Right cardiac atrium (tissue), 5 donors: ENCODE data around the gene STX19. TPM values are rescaled to one million over a fixed set of nuclear protein-coding genes. Genes with fewer than 3 reads are reported as not detected.

Experiments
- ATAC-seq, 2 donors: fragments of 200-7000 bp; cut with Tn5 transposase; one replicate each; pipeline versions ENCODE4 v1.8.0 to v1.9.1; 2020; ENCODE audit warnings: moderate library complexity in 2 of 2, mild to moderate bottlenecking in 1 of 2
- DNase-seq, 3 donors: peaks; one replicate each; pipeline ENCODE4 v3.0.0-alpha.2; 2020
- H3K27ac ChIP-seq: one replicate; pipeline ENCODE4 v1.5.1; 2013; ENCODE audit warnings: mild to moderate bottlenecking, low read length, control low read depth, moderate library complexity
- H3K27me3 ChIP-seq: one replicate; pipeline ENCODE4 v1.6.1; 2013; ENCODE audit not compliant: control insufficient read depth, insufficient read depth
- H3K4me1 ChIP-seq: one replicate; pipeline ENCODE4 v1.6.1; 2013; ENCODE audit warnings: low read length; ENCODE audit not compliant: control insufficient read depth, insufficient read depth
- H3K4me3 ChIP-seq: one replicate; pipeline ENCODE4 v1.5.1; 2013; ENCODE audit warnings: low read length, control low read depth
- H3K9me3 ChIP-seq: one replicate; pipeline ENCODE4 v1.6.1; 2013; ENCODE audit warnings: low read length; ENCODE audit not compliant: control insufficient read depth
- WGBS: extraction: QIAGEN DNeasy Blood & Tissue Kit; methylation state at CpG from one replicate; pipeline ENCODE4 v1.1.7; 2013; 5-methylcytosine and 5-hydroxymethylcytosine counted together
- intact Hi-C, 4 donors: fragments of 100-400 bp; cut with DNase I; formaldehyde crosslinking; loops; one replicate each; pipeline versions ENCODE4 v1.11.0 to v1.14.0; 2022 to 2023
- polyA plus RNA-seq: library from polyadenylated mRNA; stranded (reverse); fragments of 200-250 nt; gene quantifications from one replicate; pipeline ENCODE4 v1.2.3, GENCODE V29; 2013
- total RNA-seq, 4 donors: library from RNA; stranded (reverse); fragmentation: NEBNext Ultra II Directional; extraction: Animal tissue kit (Norgen Biotek cat#: 25700); gene quantifications; one replicate each; pipeline ENCODE4 v1.2.1, GENCODE V29; 2021
- donor health status: healthy with polysubstance abuse.
- donor health status: DM: no; HTN: yes; CAD: no.
- donor health status: DM: no; HTN: no; CAD: no.
- donor health status: DM: no; HTN: yes; CAD: no; lungs with severe emphysema.
- donor health status: DM: yes; HTN: yes; CAD: no.

The STX19 gene
- total and polyA plus RNA-seq, 5 donors = 0.28 TPM; not detected in 4

- Histone ChIP-seq H3K4me1 (no peaks in the 10 kb centered on the region), H3K27me3 (no peaks in the 10 kb centered on the region), H3K9me3 (no peaks in the 10 kb centered on the region), H3K4me3 (no peak overlapping the region), H3K27ac (no peak overlapping the region)
- DNase-seq = no peak
- 71% methylated on average over 3 of the region's 3 CpGs for WGBS
- intact Hi-C loops = no loop called here
- ATAC-seq = peak; percentile 31 to 54
Measured at GRCh38 chr3:94024385-94024784, 4.0 kb downstream of the STX19 start.

GRCh38 chr3:94020293-94020692 lies 8.1 kb downstream of the STX19 start:
- intact Hi-C loops = no loop called here
- no peak for DNase-seq

GRCh38 chr3:94019659-94020058 lies 8.7 kb downstream of the STX19 start:
- Histone ChIP-seq H3K9me3 (no peaks in the 10 kb centered on the region), H3K27ac (no peak overlapping the region), H3K27me3 (no peaks in the 10 kb centered on the region), H3K4me1 (no peaks in the 10 kb centered on the region), H3K4me3 (no peak overlapping the region)
- intact Hi-C loops = no loop called here
- WGBS = 71% methylated on average over 2 of the region's 2 CpGs
- DNase-seq (no peak), ATAC-seq (peak in 1 of 2 donors; percentile 25)

More at GRCh38 chr3:94020293-94020692, 8.1 kb downstream of the STX19 start:
- ATAC-seq = no peak
- 77% methylated on average over 3 of the region's 3 CpGs for WGBS
- H3K9me3 ChIP-seq = no peaks in the 10 kb centered on the region
- no peaks in the 10 kb centered on the region for H3K4me1 ChIP-seq
- H3K27ac ChIP-seq = no peak overlapping the region
- H3K4me3 ChIP-seq = no peak overlapping the region
- H3K27me3 ChIP-seq = no peaks in the 10 kb centered on the region

GRCh38 chr3:94015025-94015424 lies 13.4 kb downstream of the STX19 start:
- H3K4me3 ChIP-seq = no peak overlapping the region
- no peaks in the 10 kb centered on the region for H3K4me1 ChIP-seq
- no peak for DNase-seq
- no peak overlapping the region for H3K27ac ChIP-seq
- no peaks in the 10 kb centered on the region for H3K9me3 ChIP-seq
- no peaks in the 10 kb centered on the region for H3K27me3 ChIP-seq
- WGBS = 67% methylated on average over 1 of the region's 1 CpG
- intact Hi-C loops = no loop called here
- no peak for ATAC-seq

GRCh38 chr3:94012185-94012584 lies 16.2 kb downstream of the STX19 start:
- ATAC-seq (no peak), DNase-seq (no peak)
- 56% methylated on average over 1 of the region's 1 CpG for WGBS
- Histone ChIP-seq H3K4me1 (no peaks in the 10 kb centered on the region), H3K9me3 (no peaks in the 10 kb centered on the region), H3K27ac (no peak overlapping the region), H3K27me3 (no peaks in the 10 kb centered on the region), H3K4me3 (no peak overlapping the region)
- intact Hi-C loops = no loop called here

GRCh38 chr3:94011233-94011711 lies 17.1 kb downstream of the STX19 start:
- Histone ChIP-seq H3K9me3 (no peaks in the 10 kb centered on the region), H3K27ac (no peak overlapping the region), H3K27me3 (no peaks in the 10 kb centered on the region), H3K4me1 (no peaks in the 10 kb centered on the region), H3K4me3 (no peak overlapping the region)
- intact Hi-C loops = no loop called here
- ATAC-seq (no peak), DNase-seq (no peak)
- whole genome bisulfite sequencing = 84% methylated on average over 3 of the region's 3 CpGs

GRCh38 chr3:94009608-94010007 lies 18.8 kb downstream of the STX19 start:
- ATAC-seq (no peak), DNase-seq (no peak)
- no peaks in the 10 kb centered on the region for H3K9me3 ChIP-seq
- no peak overlapping the region for H3K4me3 ChIP-seq
- 91% methylated on average over 2 of the region's 2 CpGs for WGBS
- no peaks in the 10 kb centered on the region for H3K4me1 ChIP-seq
- intact Hi-C loops = loop anchor here in 3 of 4 donors (5.0 to 10.0 kb wide), 2 partner anchors 55 to 58 kb away; partner anchors contain the start of genes DHFR2 (in 2 of the 3) and NSUN3 (in 2 of the 3)
- no peak overlapping the region for H3K27ac ChIP-seq
- no peaks in the 10 kb centered on the region for H3K27me3 ChIP-seq

GRCh38 chr3:94008253-94008652 lies 20.1 kb downstream of the STX19 start:
- Histone ChIP-seq H3K27me3 (no peaks in the 10 kb centered on the region), H3K4me3 (no peak overlapping the region), H3K27ac (no peak overlapping the region), H3K4me1 (no peaks in the 10 kb centered on the region), H3K9me3 (no peaks in the 10 kb centered on the region)
- 97% methylated on average over 2 of the region's 2 CpGs for WGBS
- DNase-seq = no peak
- intact Hi-C loops = loop anchor here in 3 of 4 donors (5.0 to 10.0 kb wide), 2 partner anchors 57 to 59 kb away; partner anchors contain the start of genes DHFR2 (in 2 of the 3) and NSUN3 (in 2 of the 3)
- no peak for ATAC-seq

GRCh38 chr3:94004301-94004910 lies 24.0 kb downstream of the STX19 start:
- WGBS = 1% methylated on average over 4 of the region's 4 CpGs

GRCh38 chr3:94001827-94002495 lies 26.4 kb downstream of the STX19 start:
- H3K4me1 ChIP-seq = no peaks in the 10 kb centered on the region
- no peak for DNase-seq
- no peaks in the 10 kb centered on the region for H3K9me3 ChIP-seq
- no peak overlapping the region for H3K4me3 ChIP-seq
- 90% methylated on average over 3 of the region's 3 CpGs for WGBS
- no peak overlapping the region for H3K27ac ChIP-seq
- intact Hi-C loops = loop anchor here in 2 of 4 donors (10.0 kb wide), 1 partner anchor 63 kb away; the partner anchor contains the start of genes DHFR2 (in 2 of the 2) and NSUN3 (in 2 of the 2)
- no peak for ATAC-seq
- no peaks in the 10 kb centered on the region for H3K27me3 ChIP-seq

More at GRCh38 chr3:94004301-94004910, 24.0 kb downstream of the STX19 start:
- Histone ChIP-seq H3K4me3 (peak overlapping the region; percentile 50), H3K27ac (no peak overlapping the region), H3K4me1 (no peaks in the 10 kb centered on the region), H3K27me3 (no peaks in the 10 kb centered on the region), H3K9me3 (no peaks in the 10 kb centered on the region)
- intact Hi-C loops = loop anchor here in 2 of 4 donors (10.0 kb wide), 1 partner anchor 60 kb away; the partner anchor contains the start of genes DHFR2 (in 2 of the 2) and NSUN3 (in 2 of the 2)
- ATAC-seq (peak; percentile 64 to 69), DNase-seq (no peak)

GRCh38 chr3:94001191-94001590 lies 27.2 kb downstream of the STX19 start:
- H3K9me3 ChIP-seq = no peaks in the 10 kb centered on the region
- no peaks in the 10 kb centered on the region for H3K4me1 ChIP-seq
- DNase-seq (no peak), ATAC-seq (no peak)
- 35% methylated on average over 1 of the region's 1 CpG for WGBS
- H3K27ac ChIP-seq = no peak overlapping the region
- H3K27me3 ChIP-seq = no peaks in the 10 kb centered on the region
- H3K4me3 ChIP-seq = no peak overlapping the region
- intact Hi-C loops = loop anchor here in 2 of 4 donors (10.0 kb wide), 1 partner anchor 64 kb away; the partner anchor contains the start of genes DHFR2 (in 2 of the 2) and NSUN3 (in 2 of the 2)
